Osteocyte (in vitro differentiated cells): Measurements from ENCODE around the gene CYSRT1. TPM values are rescaled to one million over a fixed set of nuclear protein-coding genes. Genes with fewer than 3 reads are reported as not detected.

ENCODE experiments used
- DNase-seq: peaks from one replicate; pipeline ENCODE4 v3.0.0; 2021; ENCODE audit warnings: mixed read lengths; ENCODE audit not compliant: unreplicated experiment; ENCODE audit errors: extremely low spot score
- H3K27ac Mint-ChIP-seq: one replicate; pipeline ENCODE4 v1.8.0; 2021; ENCODE audit warnings: mild to moderate bottlenecking, mixed read lengths; ENCODE audit not compliant: unreplicated experiment
- H3K27me3 Mint-ChIP-seq: one replicate; pipeline ENCODE4 v1.8.0; 2021; ENCODE audit warnings: mixed read lengths; ENCODE audit not compliant: unreplicated experiment
- H3K36me3 Mint-ChIP-seq: one replicate; pipeline ENCODE4 v1.8.0; 2021; ENCODE audit warnings: mixed read lengths; ENCODE audit not compliant: unreplicated experiment
- H3K4me1 Mint-ChIP-seq: one replicate; pipeline ENCODE4 v1.8.0; 2021; ENCODE audit warnings: mixed read lengths; ENCODE audit not compliant: unreplicated experiment
- H3K4me3 Mint-ChIP-seq: one replicate; pipeline ENCODE4 v1.8.0; 2021; ENCODE audit warnings: mild to moderate bottlenecking, moderate library complexity, mixed read lengths; ENCODE audit not compliant: unreplicated experiment
- H3K9me3 Mint-ChIP-seq: one replicate; pipeline ENCODE4 v1.8.0; 2021; ENCODE audit warnings: mixed read lengths; ENCODE audit not compliant: unreplicated experiment
- CTCF ChIP-seq: fragments of 200-600 bp; sonication (generic); IDR thresholded peaks from 2 replicates; pipeline ENCODE4 v1.5.0; 2021; ENCODE audit warnings: antibody characterized with exemption, mild to moderate bottlenecking, moderate library complexity
- total RNA-seq: library from RNA; stranded (reverse); gene quantifications from 2 replicates; pipeline ENCODE4 v1.2.1, GENCODE V29; 2021

The CYSRT1 gene
- total RNA-seq, 1 donor from 2014 or later: 1.7 TPM

- Mint-ChIP-seq H3K27me3 (no peaks in the 10 kb centered on the region), H3K27ac (peak overlapping the region; percentile 50)
Measured at GRCh38 chr9:137199411-137200121, 25.4 kb upstream of the CYSRT1 start.

GRCh38 chr9:137200311-137201204 is 24.4 kb upstream of the CYSRT1 start, which contains the start of gene TPRN:
TSS of gene TPRN (minus strand) at chr9:137200741. CDS start at chr9:137200711, 30 bp downstream.
- no peak for TF ChIP-seq CTCF
- peak; percentile 100 for DNase-seq
- Mint-ChIP-seq H3K4me3 (peak within 1 kb of the TSS; percentile 82), H3K9me3 (no peaks in the 10 kb centered on the region), H3K27me3 (no peaks in the 10 kb centered on the region), H3K4me1 (peaks cover 44% of the 10 kb centered on the region), H3K36me3 (no peaks in the 10 kb centered on the region), H3K27ac (peak within 1 kb of the TSS; percentile 60)

More at GRCh38 chr9:137199411-137200121, 25.4 kb upstream of the CYSRT1 start:
- Mint-ChIP-seq H3K9me3 (no peaks in the 10 kb centered on the region), H3K4me3 (peak overlapping the region; percentile 82), H3K36me3 (no peaks in the 10 kb centered on the region), H3K4me1 (peaks cover 43% of the 10 kb centered on the region)
- no peak for TF ChIP-seq CTCF
- DNase-seq: no peak

DNA sequence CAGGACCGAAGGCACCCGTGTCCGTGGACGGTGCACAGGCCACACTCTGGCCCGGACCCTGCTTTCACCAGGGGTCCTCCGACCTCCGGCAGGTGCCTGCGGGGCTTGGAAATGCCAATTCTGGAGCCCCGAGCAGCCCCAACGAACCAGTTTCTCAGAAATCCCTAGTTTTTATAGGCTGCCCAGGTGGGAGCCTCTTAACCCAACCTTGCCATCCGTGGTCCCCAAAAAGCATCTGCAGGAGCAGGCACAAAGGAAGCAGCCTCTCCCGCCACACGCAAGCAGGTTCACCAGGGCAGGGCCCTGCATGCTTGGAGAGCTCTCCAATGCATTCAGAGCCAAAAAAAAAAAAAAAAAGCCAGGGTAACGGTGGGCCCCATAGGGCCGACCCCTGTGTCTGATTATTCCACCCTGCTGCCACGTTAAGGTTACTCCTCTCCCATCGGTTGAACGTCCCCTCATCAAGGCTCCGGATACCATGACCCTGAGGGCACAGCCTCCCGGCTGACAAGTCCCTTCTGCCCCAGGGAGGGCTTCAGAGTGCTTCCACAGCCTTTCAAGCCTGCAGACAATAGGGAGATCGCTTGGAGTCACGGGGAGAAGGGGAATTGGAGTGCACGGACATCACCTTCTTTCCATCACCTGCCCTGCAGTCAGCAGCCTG is 23.6 kb upstream of the CYSRT1 start:
- Mint-ChIP-seq H3K27me3 (no peaks in the 10 kb centered on the region), H3K4me1 (peaks cover 51% of the 10 kb centered on the region), H3K27ac (peak overlapping the region; percentile 60), H3K36me3 (no peaks in the 10 kb centered on the region), H3K9me3 (no peaks in the 10 kb centered on the region), H3K4me3 (peak overlapping the region; percentile 78)
- no peak for DNase-seq
- TF ChIP-seq CTCF: no peak

GRCh38 chr9:137202966-137203365 is 22.0 kb upstream of the CYSRT1 start:
- peaks cover 63% of the 10 kb centered on the region for H3K4me1 Mint-ChIP-seq
- no peak overlapping the region for H3K4me3 Mint-ChIP-seq
- no peaks in the 10 kb centered on the region for H3K27me3 Mint-ChIP-seq
- no peak overlapping the region for H3K27ac Mint-ChIP-seq
- TF ChIP-seq CTCF: no peak
- peaks cover 6% of the 10 kb centered on the region for H3K36me3 Mint-ChIP-seq
- DNase-seq: no peak
- H3K9me3 Mint-ChIP-seq: no peaks in the 10 kb centered on the region
